ENCODE measurements around the gene ITGB1BP2.
"Not testable (repeated sequence)": the region's sequence is repeated elsewhere in the genome, so short reads cannot be mapped to it uniquely, and the experiment has no call there.

The ITGB1BP2 gene

DNA sequence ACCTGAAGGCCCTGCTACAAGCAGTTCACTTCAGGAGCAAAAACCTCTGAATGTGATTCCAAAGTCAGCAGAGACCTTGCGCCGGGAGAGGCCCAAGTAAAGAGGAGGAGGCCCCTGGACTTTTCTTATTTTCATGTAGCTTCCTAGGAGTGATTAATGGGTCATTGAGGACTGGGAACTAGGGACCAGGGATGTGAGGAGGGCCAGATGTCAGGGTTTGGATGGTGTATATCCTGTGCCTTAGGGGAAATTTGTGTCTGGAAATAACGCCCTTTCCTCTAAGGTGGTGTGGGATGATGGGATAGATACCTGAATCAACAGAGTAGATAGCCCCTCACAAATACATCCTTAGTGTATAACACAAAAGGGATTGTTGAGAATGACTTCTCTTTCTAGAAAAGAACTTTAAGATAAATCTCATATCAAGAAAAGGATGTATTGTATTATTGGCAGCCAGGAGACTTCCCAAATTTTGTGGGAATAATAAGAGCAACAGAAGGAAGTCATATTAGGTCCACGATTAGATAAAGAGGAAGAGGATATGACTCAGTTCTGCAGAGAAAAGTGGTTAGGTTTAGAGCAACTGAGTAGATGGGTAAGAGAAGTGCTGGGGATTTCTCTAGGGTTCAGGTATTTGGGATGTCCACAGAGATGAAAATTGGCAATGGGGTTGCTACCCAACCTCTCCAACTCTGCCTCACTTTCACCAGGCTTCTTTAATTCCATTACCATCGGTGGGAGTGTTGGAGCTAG is 1.1 kb downstream of the ITGB1BP2 start:
- DNase-seq: no peak

DNA sequence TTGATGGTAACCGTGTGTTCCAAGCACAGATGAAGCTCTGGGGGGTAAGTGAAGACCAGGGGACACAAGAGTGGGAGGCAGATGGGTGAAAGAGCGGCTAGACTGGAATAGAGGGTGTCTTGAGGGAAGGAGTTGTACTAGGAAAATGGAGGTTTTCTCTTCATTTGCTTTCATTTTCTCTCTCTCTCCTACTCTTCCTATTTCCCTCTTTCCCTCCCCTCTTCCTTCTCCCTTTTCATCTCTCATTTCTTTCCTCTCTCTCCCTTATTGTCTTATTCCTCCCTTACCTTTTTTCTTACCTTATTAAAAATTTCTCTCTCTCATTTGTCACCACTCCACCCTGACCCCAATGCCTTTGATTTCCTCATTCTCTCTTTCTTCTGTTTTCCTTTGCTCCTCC is 3.0 kb downstream of the ITGB1BP2 start:
- DNase-seq: no peak

GRCh38 chrX:71315917-71316316 is 14.4 kb downstream of the ITGB1BP2 start:
- no peak for DNase-seq

DNA sequence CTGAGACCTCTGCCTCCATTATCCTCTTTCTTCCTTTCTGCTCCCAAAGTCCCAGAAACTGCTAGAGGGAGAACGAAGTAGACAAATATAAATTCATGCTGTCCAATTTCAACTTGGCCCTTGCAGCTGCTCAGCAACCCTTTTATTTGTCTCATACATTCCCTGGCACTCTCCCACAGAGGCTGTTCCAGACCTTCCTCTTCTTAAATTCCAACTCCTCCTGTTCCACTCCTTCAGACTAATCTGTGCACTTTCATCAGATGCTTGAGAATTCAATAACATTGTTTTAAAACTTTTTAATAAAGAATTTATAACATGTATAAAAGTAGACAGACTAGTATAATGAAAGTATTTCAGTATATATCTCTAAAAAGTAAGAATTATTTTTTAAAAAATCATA is 15.4 kb downstream of the ITGB1BP2 start:
- DNase-seq: not testable (repeated sequence)

DNA sequence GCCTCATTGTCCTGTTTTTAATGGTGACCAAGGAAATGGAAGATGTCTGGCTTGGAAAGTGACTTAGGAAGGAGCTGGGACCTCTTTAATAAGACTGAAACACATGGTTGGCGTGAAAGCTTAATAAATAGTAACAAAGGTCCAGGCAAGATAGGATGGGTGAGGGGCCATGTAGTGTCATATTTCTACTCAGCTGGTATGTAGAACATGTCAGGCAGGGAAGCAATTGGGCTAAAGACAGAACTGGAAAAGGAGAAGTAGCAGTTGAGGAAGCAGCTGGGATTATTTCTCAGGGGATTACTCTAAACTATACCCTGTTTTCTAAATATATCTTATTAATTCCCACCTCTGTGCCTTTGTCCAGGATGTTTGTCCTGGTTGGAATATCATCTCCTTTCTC is 18.6 kb downstream of the ITGB1BP2 start:
- no peak for DNase-seq

GRCh38 chrX:71321731-71322130 is 20.2 kb downstream of the ITGB1BP2 start:
- DNase-seq: no peak

GRCh38 chrX:71324452-71324851 is 22.9 kb downstream of the ITGB1BP2 start:
- not testable (repeated sequence) for DNase-seq

- DNase-seq: no peak
Observed at GRCh38 chrX:71326394-71326793, 24.8 kb downstream of the ITGB1BP2 start.

DNA sequence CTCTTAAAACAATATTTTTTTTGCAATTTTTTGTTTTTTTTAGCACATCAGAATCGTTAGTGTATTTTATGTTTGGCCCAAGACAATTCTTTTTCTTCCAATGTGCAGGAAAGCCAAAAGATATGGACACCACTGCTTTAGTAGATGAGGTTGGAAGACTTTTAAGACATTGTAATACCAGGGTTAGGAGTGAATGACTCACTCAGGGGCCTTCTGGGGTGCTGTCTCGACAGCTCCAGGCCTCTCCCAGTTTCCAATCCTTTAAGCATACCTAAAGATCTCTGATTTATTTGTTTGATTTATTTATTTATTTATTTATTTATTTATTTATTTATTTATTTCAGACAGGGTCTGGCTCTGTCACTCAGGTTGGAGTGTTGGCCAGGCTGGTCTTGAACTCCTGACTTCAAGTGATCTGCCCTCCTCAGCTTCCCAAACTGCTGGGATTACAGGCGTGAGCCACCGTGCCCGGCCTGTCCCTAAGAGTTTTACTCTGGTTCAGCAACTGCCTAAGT is 47.7 kb downstream of the ITGB1BP2 start:
- not testable (repeated sequence) for DNase-seq

DNA sequence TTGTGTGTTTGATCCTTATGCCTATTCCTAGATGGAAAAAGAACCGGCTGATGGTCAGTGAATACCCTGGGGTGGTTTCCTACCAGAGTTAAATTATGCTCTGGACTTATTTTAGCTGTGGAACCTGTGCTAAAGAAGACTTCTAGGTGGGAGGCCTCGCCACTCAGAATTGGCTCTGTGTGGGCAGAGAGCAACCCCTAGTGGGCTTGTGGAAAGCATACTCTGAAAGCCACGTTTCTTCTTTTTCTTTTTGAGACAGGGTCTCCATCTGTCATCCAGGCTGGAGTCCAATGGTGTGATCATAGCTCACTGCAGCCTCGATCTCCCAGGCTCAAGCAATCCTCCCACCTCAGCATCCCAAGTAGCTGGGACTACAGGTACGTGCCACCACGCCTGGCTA is 48.3 kb downstream of the ITGB1BP2 start:
- not testable (repeated sequence) for DNase-seq

DNA sequence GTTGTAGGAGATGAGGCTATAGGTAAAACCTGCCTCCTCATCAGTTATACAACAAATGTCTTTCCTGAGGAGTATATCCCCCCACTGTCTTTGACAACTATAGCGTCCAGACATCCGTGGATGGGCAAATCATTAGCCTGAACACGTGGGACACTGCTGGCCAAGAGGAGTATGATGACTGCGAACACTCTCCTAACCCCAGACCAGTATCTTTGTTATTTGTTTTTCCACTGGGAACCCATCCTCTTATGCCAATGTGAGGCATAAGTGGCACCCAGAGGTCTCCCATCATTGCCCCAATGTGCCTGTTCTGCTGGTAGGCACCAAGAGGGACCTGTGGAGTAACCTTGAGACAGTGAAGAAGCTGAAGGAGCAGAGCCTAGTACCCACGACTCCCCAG is 50.9 kb downstream of the ITGB1BP2 start:
- DNase-seq: not testable (repeated sequence)

Measured in activated CD4-positive, alpha-beta T cell treated with anti-CD3 and anti-CD28 coated beads, Interleukin-2, Interleukin-6, amounts not matched to agents 100 ng/mL and 50 ng/mL, durations not matched to agents 16 hours and 8 hours (primary cell).